GM10266 (cell line): ENCODE results near the gene CCN2.

Experiments used
- DNase-seq: peaks from one replicate; pipeline ENCODE4 v3.0.0; 2012; ENCODE audit errors: extremely low spot score
- CTCF ChIP-seq: IDR thresholded peaks from 2 replicates; pipeline ENCODE4 v1.5.1; 2012; ENCODE audit warnings: mild to moderate bottlenecking, low read depth; ENCODE audit not compliant: control insufficient read depth, insufficient read depth; ENCODE audit errors: missing control alignments

Gene CCN2

GRCh38 chr6:131924881-131925474 is 26.2 kb downstream of the CCN2 start:
- DNase-seq, result no peak
- TF ChIP-seq CTCF, result peak; percentile 43

GRCh38 chr6:131923356-131923755 is 27.8 kb downstream of the CCN2 start:
- TF ChIP-seq CTCF, result peak; percentile 58
- DNase-seq, result no peak

- TF ChIP-seq CTCF, result no peak
- DNase-seq, result no peak
Measured at GRCh38 chr6:131920656-131921055, 30.5 kb downstream of the CCN2 start.

- TF ChIP-seq CTCF, result no peak
- no peak for DNase-seq
Measured at GRCh38 chr6:131918650-131919355, 32.4 kb downstream of the CCN2 start.

GRCh38 chr6:131917763-131918649 is 33.2 kb downstream of the CCN2 start:
- TF ChIP-seq CTCF, result no peak
- DNase-seq, result no peak

- no peak for TF ChIP-seq CTCF
- DNase-seq, result no peak
Measured at GRCh38 chr6:131917318-131917717, 33.9 kb downstream of the CCN2 start.
